HL-60/S4 treated with retinoic acid at 250 ng/mL for 4 days and 3 days (cell line): ENCODE results near the gene YTHDC2.

Experiments
- in situ Hi-C: fragments of 300-500 bp; cut with MboI; formaldehyde crosslinking; loops from 2 replicates; pipeline ENCODE4 v1.7.0; 2022; ENCODE audit warnings: low sequenced_read_pairs

YTHDC2 gene

GRCh38 chr5:113519412-113519811 lies 5.9 kb downstream of the YTHDC2 start:
- in situ Hi-C loops: no loop called here

- in situ Hi-C loops: no loop called here
These were observed 6.9 kb downstream of the YTHDC2 start for GRCh38 chr5:113520429-113520828.

GRCh38 chr5:113520899-113521298 lies 7.4 kb downstream of the YTHDC2 start:
- in situ Hi-C loops: no loop called here

DNA sequence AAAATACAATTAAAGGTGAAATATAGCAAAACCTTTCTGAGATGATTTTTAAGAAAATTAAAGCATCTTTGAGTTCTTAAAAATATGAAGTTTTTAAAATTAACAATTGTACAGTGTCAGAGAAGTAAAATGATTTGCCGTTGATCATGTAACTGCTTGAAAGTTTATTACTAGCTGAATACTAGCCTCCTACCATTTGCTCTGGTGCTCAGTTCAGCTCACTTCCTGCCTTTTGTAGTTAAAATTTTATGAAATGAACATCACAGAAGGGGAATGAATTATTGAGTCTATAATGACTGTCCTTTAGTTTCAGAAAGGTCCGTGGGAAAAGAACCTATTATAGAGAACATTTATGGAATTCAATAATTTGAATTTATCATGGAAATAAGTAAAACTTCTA lies 9.7 kb downstream of the YTHDC2 start:
- in situ Hi-C loops: no loop called here

- in situ Hi-C loops: no loop called here
These were observed 11.4 kb downstream of the YTHDC2 start for GRCh38 chr5:113524927-113525326.

GRCh38 chr5:113526421-113526820 lies 12.9 kb downstream of the YTHDC2 start:
- in situ Hi-C loops: no loop called here

DNA sequence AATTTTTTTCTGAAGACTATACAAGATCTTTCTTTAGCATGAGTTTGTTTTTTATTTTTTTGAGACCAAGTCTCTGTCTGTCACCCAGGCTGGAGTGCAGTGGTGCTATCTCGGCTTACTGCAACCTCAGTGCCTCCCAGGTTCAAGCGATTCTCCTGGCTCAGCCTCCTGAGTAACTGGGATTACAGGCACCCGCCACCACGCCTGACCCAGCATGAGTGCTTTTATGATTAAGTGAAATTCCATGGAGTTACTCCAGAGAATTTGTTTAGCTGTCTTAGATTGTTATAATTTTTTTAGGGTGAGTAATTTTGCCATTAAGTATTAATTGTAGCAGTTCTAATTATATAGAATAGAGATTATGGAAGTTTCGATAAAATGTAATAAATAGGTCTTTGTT lies 14.3 kb downstream of the YTHDC2 start:
- in situ Hi-C loops: no loop called here

GRCh38 chr5:113531481-113532159 lies 18.1 kb downstream of the YTHDC2 start:
- in situ Hi-C loops: no loop called here

- in situ Hi-C loops: no loop called here
These were observed 24.8 kb downstream of the YTHDC2 start for GRCh38 chr5:113538313-113538712.

DNA sequence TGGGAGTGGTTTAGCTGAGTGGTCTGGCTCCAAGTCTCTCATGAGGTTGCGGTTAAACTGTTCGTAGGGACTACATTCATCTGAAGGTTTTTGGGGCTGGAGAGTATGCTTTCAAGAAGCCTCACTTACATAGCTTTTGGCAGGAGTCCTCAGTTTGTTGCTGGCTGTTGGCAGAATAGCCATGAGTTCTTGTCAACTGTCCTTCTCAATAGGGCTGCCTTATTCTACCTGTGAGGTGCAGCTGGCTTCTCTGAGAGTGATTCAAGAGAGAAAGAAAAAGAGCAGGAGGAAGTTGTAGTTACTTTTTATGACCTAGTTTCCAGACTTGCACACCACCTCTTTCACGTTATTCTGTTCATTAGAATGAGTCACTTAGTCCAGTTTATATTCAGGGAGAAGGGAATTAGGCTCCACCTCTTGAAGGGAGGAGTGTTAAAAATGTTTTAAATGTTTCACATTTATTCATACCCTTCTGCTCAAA lies 33.2 kb downstream of the YTHDC2 start:
- in situ Hi-C loops: no loop called here

DNA sequence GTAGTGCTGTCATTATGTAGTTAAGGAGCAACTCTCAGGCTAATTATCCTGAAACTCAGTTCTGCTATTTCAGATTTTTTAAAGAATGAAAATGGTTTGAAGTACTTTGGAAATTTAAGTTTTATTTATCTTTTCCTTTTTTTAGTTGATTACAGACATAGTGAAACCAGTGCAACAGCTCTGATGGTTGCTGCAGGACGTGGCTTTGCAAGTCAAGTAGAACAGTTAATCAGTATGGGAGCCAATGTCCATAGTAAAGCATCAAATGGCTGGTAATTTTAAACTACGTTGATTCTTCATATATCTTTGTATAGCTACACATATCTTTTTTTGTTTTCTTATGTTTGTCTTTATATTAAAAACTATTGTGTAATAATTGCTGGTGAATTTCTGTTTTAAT lies 34.9 kb downstream of the YTHDC2 start:
- in situ Hi-C loops: no loop called here

- in situ Hi-C loops: no loop called here
These were observed 38.6 kb downstream of the YTHDC2 start for GRCh38 chr5:113552137-113552536.

DNA sequence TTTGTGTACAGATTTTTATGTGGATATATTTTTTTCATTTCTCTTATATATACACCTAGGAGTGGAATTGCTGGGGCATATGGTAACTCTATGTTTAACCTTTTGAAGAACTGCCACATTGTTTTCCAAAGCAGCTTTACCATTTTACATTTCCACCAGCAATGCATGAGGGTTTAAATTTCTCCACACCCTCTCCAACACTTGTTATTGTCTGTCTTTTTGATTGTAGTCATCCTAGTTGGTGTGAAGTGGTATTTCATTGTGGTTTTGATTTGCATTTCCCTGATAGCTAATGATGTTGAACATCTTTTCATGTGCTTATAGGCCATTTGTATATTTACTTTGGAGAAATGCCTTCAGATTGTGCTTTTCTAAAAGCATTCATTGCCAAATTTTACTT lies 39.1 kb downstream of the YTHDC2 start:
- in situ Hi-C loops: no loop called here

DNA sequence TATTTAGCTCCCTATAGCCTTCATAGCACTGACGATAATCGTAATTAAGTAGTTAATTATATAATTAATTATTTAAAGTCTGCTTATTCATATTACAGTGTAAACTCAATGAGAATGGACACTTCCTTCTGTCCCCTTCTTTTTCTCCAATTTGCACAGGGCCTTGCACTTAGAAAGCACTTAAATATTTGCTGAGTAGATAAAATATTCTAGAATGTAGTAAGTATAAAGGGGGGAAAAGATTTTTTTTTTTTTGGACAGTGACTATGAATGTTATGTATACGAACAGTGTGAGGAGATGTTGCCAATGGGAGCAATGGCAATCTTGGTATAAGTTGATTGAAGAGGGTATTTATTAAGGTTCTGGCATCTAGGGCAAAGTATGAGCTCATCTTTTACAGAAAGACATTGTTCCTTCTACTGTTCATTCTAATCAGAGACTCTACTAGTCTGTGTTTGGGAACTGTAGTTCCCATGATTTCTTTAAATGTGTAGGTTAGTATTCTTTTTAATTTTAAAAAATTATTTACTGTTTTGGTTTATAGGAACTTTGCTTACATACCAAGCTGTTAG lies 49.4 kb downstream of the YTHDC2 start:
- in situ Hi-C loops: no loop called here

DNA sequence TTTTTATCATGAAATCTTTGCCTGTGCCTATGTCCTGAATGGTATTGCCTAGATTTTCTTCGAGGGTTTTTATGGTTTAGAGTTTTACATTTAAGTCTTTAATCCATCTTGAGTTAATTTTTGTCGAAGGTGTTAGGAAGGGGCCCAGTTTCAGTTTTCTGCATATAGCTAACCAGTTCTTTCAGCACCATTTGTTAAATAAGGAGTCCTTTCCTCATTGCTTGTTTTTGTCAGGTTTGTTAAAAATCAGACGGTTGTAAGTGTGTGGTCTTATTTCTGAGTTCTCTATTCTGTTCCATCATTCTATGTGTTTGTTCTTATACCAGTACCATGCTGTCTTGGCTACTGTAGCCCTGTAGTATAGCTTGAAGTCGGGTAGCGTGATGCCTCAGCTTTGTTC lies 55.9 kb downstream of the YTHDC2 start:
- in situ Hi-C loops: no loop called here

DNA sequence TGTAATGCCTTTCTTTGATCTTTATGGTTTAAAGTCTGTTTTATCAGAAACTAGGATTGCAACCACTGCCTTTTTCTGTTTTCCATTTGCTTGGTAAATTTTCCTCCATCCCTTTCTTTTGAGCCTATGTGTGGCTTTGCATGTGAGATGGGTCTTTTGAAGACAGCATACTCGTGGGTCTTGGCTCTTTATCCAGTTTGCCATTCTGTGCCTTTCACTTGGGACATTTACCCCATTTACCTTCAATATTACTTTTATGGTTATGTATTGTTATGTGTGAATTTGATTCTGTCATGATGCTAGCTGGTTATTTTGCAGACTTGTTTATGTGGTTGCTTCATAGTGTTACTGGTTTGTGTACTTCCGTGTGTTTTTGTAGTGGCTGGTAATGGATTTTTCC lies 59.2 kb downstream of the YTHDC2 start:
- in situ Hi-C loops: no loop called here

DNA sequence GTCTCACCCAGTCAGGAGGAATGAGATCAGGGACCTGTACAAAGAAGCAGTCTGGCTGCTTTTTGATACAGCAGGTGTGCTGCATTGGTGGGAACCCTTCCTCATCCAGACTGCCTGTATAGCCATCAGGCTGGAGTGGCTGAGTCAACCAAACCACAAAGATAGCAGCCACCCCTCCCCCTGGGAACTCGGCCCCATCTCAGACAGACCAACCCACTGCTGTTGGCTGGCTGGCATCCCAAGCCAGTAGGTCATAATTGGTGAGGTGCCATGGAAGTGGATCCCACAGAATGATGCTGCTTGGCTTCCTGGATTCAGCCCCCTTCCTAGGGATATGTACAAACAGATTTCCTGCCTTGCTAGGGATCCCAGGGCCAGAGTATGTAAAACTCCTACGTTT lies 60.9 kb downstream of the YTHDC2 start:
- in situ Hi-C loops: no loop called here

DNA sequence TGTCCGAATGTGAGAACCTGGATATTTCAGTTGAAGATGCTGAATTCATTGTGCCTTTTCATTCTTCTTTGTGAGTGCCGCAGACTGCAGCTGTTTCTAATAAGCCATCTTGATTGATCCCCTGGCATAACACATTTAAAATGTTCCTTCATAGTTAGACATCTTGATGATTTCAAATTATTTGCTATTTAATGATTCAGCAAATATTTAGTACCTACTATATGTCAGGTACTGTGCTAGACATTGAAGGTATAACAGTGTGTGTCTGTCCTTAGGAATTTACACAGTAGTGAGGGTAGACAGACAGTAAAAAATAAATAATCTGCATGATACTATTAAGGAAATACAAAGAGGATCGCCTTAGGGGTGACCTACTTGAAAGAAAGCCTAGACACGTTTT lies 61.6 kb downstream of the YTHDC2 start:
- in situ Hi-C loops: no loop called here

- in situ Hi-C loops: no loop called here
These were observed 64.6 kb downstream of the YTHDC2 start for GRCh38 chr5:113578091-113578490.

DNA sequence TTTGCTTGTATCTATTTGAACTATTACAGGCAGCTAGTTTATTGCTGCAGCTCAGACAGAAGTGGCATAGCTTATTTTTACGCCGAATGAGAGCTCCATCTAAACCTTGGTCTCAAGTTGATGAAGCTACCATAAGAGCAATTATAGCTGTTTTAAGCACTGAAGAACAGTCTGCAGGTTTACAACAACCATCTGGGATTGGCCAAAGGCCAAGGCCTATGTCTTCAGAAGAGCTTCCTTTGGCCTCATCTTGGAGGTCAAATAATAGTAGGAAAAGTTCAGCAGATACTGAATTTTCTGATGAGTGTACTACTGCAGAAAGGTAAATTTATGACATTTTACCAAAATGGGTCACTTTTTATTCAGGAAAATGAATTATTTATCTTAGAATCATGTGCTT lies 67.9 kb downstream of the YTHDC2 start:
- in situ Hi-C loops: no loop called here

- in situ Hi-C loops: no loop called here
These were observed 84.7 kb downstream of the YTHDC2 start for GRCh38 chr5:113598150-113598549.

DNA sequence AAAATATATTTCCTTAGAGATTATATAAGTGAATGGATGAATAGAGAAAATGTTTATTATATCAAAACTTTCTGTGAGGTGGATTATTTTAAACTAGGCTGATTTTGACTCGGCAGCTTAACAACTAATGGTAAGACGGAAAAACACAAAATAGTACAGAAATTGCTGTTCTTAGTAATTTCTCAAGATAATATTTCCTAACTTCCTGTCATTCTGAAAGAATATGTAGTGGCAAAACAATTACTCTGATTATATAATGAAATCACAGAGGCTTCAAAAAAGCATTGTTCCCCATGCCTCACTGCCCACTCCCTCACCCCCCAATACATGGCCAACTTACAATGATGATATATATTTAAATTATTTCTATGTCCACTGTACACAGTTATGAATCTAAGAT lies 85.4 kb downstream of the YTHDC2 start:
- in situ Hi-C loops: no loop called here
